Keratinocyte (primary cell): ENCODE data around the gene CABLES2. TPM values are rescaled to one million over a fixed set of nuclear protein-coding genes. Genes with fewer than 3 reads are reported as not detected.

Source experiments
- DNase-seq: peaks from one replicate; pipeline ENCODE4 v3.0.0-alpha.2; 2011; ENCODE audit warnings: low read depth, missing footprints, low spot score
- FAIRE-seq: peaks from 2 replicates; lab custom pipeline; 2011; peaks lifted over from hg19 to GRCh38; lab: Jason Lieb, UNC
- H2AFZ ChIP-seq: 2 replicates; pipeline ENCODE4 v1.6.0; 2012; ENCODE audit warnings: low read length, control low read depth, inconsistent platforms; ENCODE audit not compliant: control insufficient read depth
- H3K27ac ChIP-seq: 2 replicates; pipeline ENCODE4 v1.5.1; 2011; ENCODE audit warnings: low read length; ENCODE audit not compliant: control insufficient read depth, insufficient read depth
- H3K27me3 ChIP-seq: 3 replicates; pipeline ENCODE4 v1.6.0; 2011; ENCODE audit warnings: low read length; ENCODE audit not compliant: control insufficient read depth, insufficient read depth; ENCODE audit errors: extremely low read depth
- H3K36me3 ChIP-seq, 2 experiments: 2 replicates in 1 of 2; 3 replicates in 1 of 2; pipeline ENCODE4 v1.5.1; 2011; ENCODE audit warnings: low read length in 2 of 2, mild to moderate bottlenecking in 1 of 2; ENCODE audit not compliant: control insufficient read depth in 2 of 2, insufficient read depth in 2 of 2; ENCODE audit errors: extremely low read depth in 1 of 2
- H3K4me1 ChIP-seq: 3 replicates; pipeline ENCODE4 v1.5.1; 2011; ENCODE audit warnings: low read length; ENCODE audit not compliant: control insufficient read depth, insufficient read depth; ENCODE audit errors: extremely low read depth
- H3K4me2 ChIP-seq: 3 replicates; pipeline ENCODE4 v1.6.0; 2011; ENCODE audit warnings: low read depth, low read length; ENCODE audit not compliant: control insufficient read depth, insufficient read depth; ENCODE audit errors: extremely low read depth
- H3K4me3 ChIP-seq, 3 experiments: fragments of 200-600 bp in 1 of 3; sonication (generic) in 1 of 3; 2 replicates in 2 of 3; 3 replicates in 1 of 3; pipeline ENCODE4 v1.5.1; 2011 to 2016; ENCODE audit warnings: low read length in 3 of 3, mild to moderate bottlenecking in 3 of 3, control low read depth in 2 of 3, inconsistent platforms in 1 of 3, low read depth in 1 of 3, mixed read lengths in 1 of 3, mixed run types in 1 of 3, moderate library complexity in 1 of 3; ENCODE audit not compliant: control insufficient read depth in 2 of 3, insufficient read depth in 2 of 3; ENCODE audit errors: extremely low read depth in 1 of 3
- H3K79me2 ChIP-seq: 2 replicates; pipeline ENCODE4 v1.6.0; 2012; ENCODE audit warnings: low read length; ENCODE audit not compliant: control insufficient read depth, insufficient read depth
- H3K9ac ChIP-seq: 3 replicates; pipeline ENCODE4 v1.6.0; 2011; ENCODE audit warnings: low read length; ENCODE audit not compliant: control insufficient read depth, insufficient read depth; ENCODE audit errors: extremely low read depth
- H3K9me1 ChIP-seq: 3 replicates; pipeline ENCODE4 v1.6.0; 2011; ENCODE audit warnings: low read length; ENCODE audit not compliant: control insufficient read depth, insufficient read depth; ENCODE audit errors: extremely low read depth
- H3K9me3 ChIP-seq: 2 replicates; pipeline ENCODE4 v1.5.1; 2012; ENCODE audit warnings: low read depth, low read length; ENCODE audit not compliant: control insufficient read depth
- H4K20me1 ChIP-seq: 3 replicates; pipeline ENCODE4 v1.6.0; 2011; ENCODE audit warnings: low read length; ENCODE audit not compliant: control insufficient read depth, insufficient read depth; ENCODE audit errors: extremely low read depth
- CTCF ChIP-seq, 3 experiments: IDR thresholded peaks in 1 of 3; conservative IDR thresholded peaks in 1 of 3; optimal IDR thresholded peaks in 1 of 3; 2 replicates in 2 of 3; 3 replicates in 1 of 3; pipeline versions ENCODE3 to v1.5.1; 2011; ENCODE audit warnings: low read length in 3 of 3, mild to moderate bottlenecking in 3 of 3, moderate library complexity in 2 of 3, control low read depth in 1 of 3, inconsistent platforms in 1 of 3; ENCODE audit not compliant: insufficient read depth in 2 of 3; ENCODE audit errors: extremely low read depth in 1 of 3
- EZH2 ChIP-seq: IDR thresholded peaks from one replicate; pipeline ENCODE4 v1.6.1; 2012; ENCODE audit warnings: inconsistent platforms, mild to moderate bottlenecking, low read length, moderate library complexity
- dilution Hi-C: fragments of 300-500 bp; cut with MboI; formaldehyde crosslinking; loops from one replicate; pipeline ENCODE4 v1.7.0; 2020; ENCODE audit warnings: low sequenced_read_pairs; ENCODE audit not compliant: extremely low pct_ligation_motif_present
- polyA plus RNA-seq, 5 experiments: library from polyadenylated mRNA; depleted of rRNA in 3 of 5; stranded (reverse) in 3 of 5; stranded (forward) in 1 of 5; unstranded in 1 of 5; fragments of >200 nt; gene quantifications; 1 replicate in 1 of 5; 2 replicates in 3 of 5; 3 replicates in 1 of 5; pipeline versions ENCODE4 v1.2.1 to v1.2.3, GENCODE V29; 2011 to 2012; ENCODE audit warnings: missing spikeins in 2 of 5, low read depth in 1 of 5, low replicate concordance in 1 of 5

The CABLES2 gene
- polyA plus RNA-seq, 1 donor (not counting 4 experiments of a cell fraction or from before 2014, with no cell fraction given): 2.2 TPM

- Histone ChIP-seq H4K20me1 (no peaks in the 10 kb centered on the region), H3K4me1 (no peaks in the 10 kb centered on the region), H3K4me2 (no peak overlapping the region), H3K9me3 (no peaks in the 10 kb centered on the region), H3K9ac (no peak overlapping the region), H2AFZ (no peak overlapping the region), H3K79me2 (no peaks in the 10 kb centered on the region), H3K27me3 (peaks cover 23% of the 10 kb centered on the region), H3K27ac (no peak overlapping the region), H3K4me3 (no peak overlapping the region), H3K9me1 (no peaks in the 10 kb centered on the region), H3K36me3 (no peaks in the 10 kb centered on the region)
- no peak for FAIRE-seq
- TF ChIP-seq EZH2 (no peak), CTCF (optimal IDR thresholded peaks at IDR 0.05 in 1 of 3, IDR thresholded peaks at IDR 0.05 in 1 of 3, conservative IDR thresholded peaks at IDR 0.05 in 1 of 3; ENCODE audit: extremely low read depth in 1 of 3, insufficient read depth in 2 of 3, low read length in 3 of 3) (no peak)
- dilution Hi-C loops: loop anchor here (25.0 kb wide), 1 partner anchor 90 kb away; no protein-coding TSS in a partner anchor
- DNase-seq: no peak
Measured at GRCh38 chr20:62446888-62447869, 40.1 kb upstream of the CABLES2 start.

GRCh38 chr20:62446481-62446880, 39.4 kb upstream of the CABLES2 start:
- no peak for FAIRE-seq
- dilution Hi-C loops: loop anchor here (25.0 kb wide), 1 partner anchor 91 kb away; no protein-coding TSS in a partner anchor

More at GRCh38 chr20:62446481-62446880, 39.4 kb upstream of the CABLES2 start:
- Histone ChIP-seq H3K4me2 (no peak overlapping the region), H3K79me2 (no peaks in the 10 kb centered on the region), H4K20me1 (no peaks in the 10 kb centered on the region), H2AFZ (no peak overlapping the region), H3K27me3 (peaks cover 20% of the 10 kb centered on the region), H3K9me3 (no peaks in the 10 kb centered on the region), H3K27ac (no peak overlapping the region), H3K9ac (no peak overlapping the region), H3K36me3 (no peaks in the 10 kb centered on the region), H3K9me1 (no peaks in the 10 kb centered on the region), H3K4me3 (no peak overlapping the region), H3K4me1 (no peaks in the 10 kb centered on the region)
- no peak for TF ChIP-seq CTCF (optimal IDR thresholded peaks at IDR 0.05 in 1 of 3, IDR thresholded peaks at IDR 0.05 in 1 of 3, conservative IDR thresholded peaks at IDR 0.05 in 1 of 3; ENCODE audit: extremely low read depth in 1 of 3, insufficient read depth in 2 of 3, low read length in 3 of 3)
- DNase-seq: no peak
